ENCODE data around the gene OR4Q2.
"Not testable (repeated sequence)": the region's sequence is repeated elsewhere in the genome, so short reads cannot be mapped to it uniquely, and the experiment has no call there.

OR4Q2 gene

GRCh38 chr14:20001863-20002262 is at the start of gene OR4Q2:
Gene OR4Q2, plus strand, starts transcription at chr14:20002163.
- no peak within 1 kb of the TSS for H3K27ac Mint-ChIP-seq
- H3K27me3 Mint-ChIP-seq: peaks cover 0 to 10% of the 10 kb centered on the region in 2 donors
- no peaks in the 10 kb centered on the region for H3K4me1 Mint-ChIP-seq
- no peak for ATAC-seq (replicated peaks)
- DNase-seq: no peak
- H3K9me3 Mint-ChIP-seq: peaks cover 3 to 4% of the 10 kb centered on the region in 2 donors
- H3K4me3 Mint-ChIP-seq: no peak within 1 kb of the TSS
- H3K36me3 Mint-ChIP-seq: no peaks in the 10 kb centered on the region

DNA sequence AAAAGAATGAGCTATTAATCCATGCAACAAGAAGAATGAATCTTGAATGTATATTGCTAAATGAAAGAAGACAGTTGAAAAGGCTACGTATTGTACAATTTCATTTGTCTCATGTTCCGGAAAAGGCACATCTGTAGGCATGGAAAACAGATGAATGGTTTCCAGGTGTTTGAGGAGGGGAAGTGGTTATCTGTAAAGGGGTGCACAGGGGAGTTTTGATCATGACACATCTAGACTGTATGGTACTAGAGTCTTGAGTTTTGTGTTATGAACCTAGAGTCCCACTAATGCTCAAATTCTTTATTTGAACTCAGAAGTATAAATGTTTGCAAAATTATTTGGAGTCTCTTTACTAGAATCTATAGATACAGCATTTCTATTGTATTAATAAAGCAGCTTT is 32.2 kb upstream of the OR4Q2 start:
- not testable (repeated sequence) for H3K27ac Mint-ChIP-seq; H3K4me3 Mint-ChIP-seq; H3K27me3 Mint-ChIP-seq; ATAC-seq (replicated peaks); DNase-seq; H3K9me3 Mint-ChIP-seq; H3K36me3 Mint-ChIP-seq; H3K4me1 Mint-ChIP-seq

GRCh38 chr14:19974844-19975243 is 27.1 kb upstream of the OR4Q2 start:
- Mint-ChIP-seq H3K27ac (no peak overlapping the region), H3K4me3 (no peak overlapping the region), H3K27me3 (no peaks in the 10 kb centered on the region), H3K36me3 (no peaks in the 10 kb centered on the region), H3K4me1 (no peaks in the 10 kb centered on the region), H3K9me3 (no peaks in the 10 kb centered on the region)
- ATAC-seq (replicated peaks) (no peak), DNase-seq (no peak)

- no peaks in the 10 kb centered on the region for H3K36me3 Mint-ChIP-seq
- no peak within 1 kb of the TSS for H3K27ac Mint-ChIP-seq
- DNase-seq: no peak
- H3K9me3 Mint-ChIP-seq: no peaks in the 10 kb centered on the region
- ATAC-seq (replicated peaks): no peak
- no peak within 1 kb of the TSS for H3K4me3 Mint-ChIP-seq
- no peaks in the 10 kb centered on the region for H3K4me1 Mint-ChIP-seq
- no peaks in the 10 kb centered on the region for H3K27me3 Mint-ChIP-seq
Observed at GRCh38 chr14:19975291-19975690, 26.7 kb upstream of the OR4Q2 start, which contains the start of gene OR4K15. Gene OR4K15, plus strand, starts transcription at chr14:19975591. Its CDS starts 0 bp downstream, at chr14:19975591.

DNA sequence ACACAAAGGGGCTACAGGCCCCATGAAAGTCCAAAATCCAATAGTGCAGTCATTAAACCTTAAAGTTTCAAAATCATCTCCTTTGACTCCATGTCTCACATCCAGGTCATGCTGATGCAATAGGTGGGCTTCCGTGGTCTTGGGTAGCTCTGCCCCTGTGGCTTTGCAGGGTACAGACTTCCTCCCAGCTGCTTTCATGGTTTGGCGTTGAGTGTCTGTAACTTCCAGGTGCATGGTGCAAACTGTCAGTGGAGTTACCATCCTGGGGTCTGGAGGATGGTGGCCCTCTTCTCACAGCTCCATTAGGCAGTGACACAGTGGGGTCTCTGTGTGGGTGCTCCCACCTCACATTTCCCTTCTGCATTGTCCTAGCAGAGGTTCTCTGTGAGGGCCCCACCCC is 8.5 kb upstream of the OR4Q2 start:
- ATAC-seq (replicated peaks) (no peak), DNase-seq (no peak)
- Mint-ChIP-seq H3K4me3 (no peak overlapping the region), H3K9me3 (peaks cover 7 to 10% of the 10 kb centered on the region in 2 donors), H3K4me1 (no peaks in the 10 kb centered on the region), H3K36me3 (no peaks in the 10 kb centered on the region), H3K27ac (no peak overlapping the region), H3K27me3 (no peaks in the 10 kb centered on the region)

- ATAC-seq (replicated peaks) (no peak), DNase-seq (no peak)
- Mint-ChIP-seq H3K36me3 (no peaks in the 10 kb centered on the region), H3K9me3 (peaks cover 4 to 5% of the 10 kb centered on the region in 2 donors), H3K27ac (no peak overlapping the region), H3K4me1 (no peaks in the 10 kb centered on the region), H3K27me3 (peaks cover 0 to 10% of the 10 kb centered on the region in 2 donors), H3K4me3 (no peak overlapping the region)
Observed at GRCh38 chr14:20002319-20002718, 356 bp downstream of the OR4Q2 start.

DNA sequence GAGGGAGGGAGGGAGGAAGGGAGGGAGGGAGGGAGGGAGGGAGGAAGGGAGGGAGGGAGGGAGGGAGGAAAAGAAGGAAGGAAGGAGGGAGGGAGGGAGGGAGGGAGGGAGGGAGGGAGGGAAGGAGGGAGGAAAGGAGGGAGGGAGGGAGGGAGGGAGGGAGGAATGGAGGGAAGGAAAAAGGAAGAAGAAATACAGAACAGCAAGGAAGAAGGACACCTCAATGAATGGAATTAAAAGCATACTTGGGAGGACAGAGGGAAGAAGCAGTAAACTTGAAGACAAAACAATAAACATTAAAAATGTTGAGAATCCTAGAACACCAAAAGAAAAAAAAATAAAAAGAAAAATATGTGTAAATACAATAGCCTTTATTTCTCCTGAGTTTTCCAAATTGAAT is 6.2 kb downstream of the OR4Q2 start:
- Mint-ChIP-seq H3K36me3 (no peaks in the 10 kb centered on the region), H3K27me3 (peaks cover 0 to 4% of the 10 kb centered on the region in 2 donors), H3K4me1 (no peaks in the 10 kb centered on the region), H3K9me3 (peaks cover 12 to 13% of the 10 kb centered on the region in 2 donors), H3K4me3 (no peak overlapping the region), H3K27ac (no peak overlapping the region)
- ATAC-seq (replicated peaks) (no peak), DNase-seq (no peak)

- DNase-seq: no peak
- Mint-ChIP-seq H3K36me3 (no peaks in the 10 kb centered on the region), H3K4me3 (no peak within 1 kb of the TSS), H3K27me3 (no peaks in the 10 kb centered on the region), H3K27ac (no peak within 1 kb of the TSS), H3K9me3 (peaks cover under 1% of the 10 kb centered on the region in 2 donors), H3K4me1 (no peaks in the 10 kb centered on the region)
- no peak for ATAC-seq (replicated peaks)
Observed at GRCh38 chr14:20019257-20019865, 17.4 kb downstream of the OR4Q2 start, which contains the start of gene OR4K14. Gene OR4K14, minus strand, starts transcription at chr14:20019307. Its CDS starts 4,114 bp downstream, at chr14:20015193.

DNA sequence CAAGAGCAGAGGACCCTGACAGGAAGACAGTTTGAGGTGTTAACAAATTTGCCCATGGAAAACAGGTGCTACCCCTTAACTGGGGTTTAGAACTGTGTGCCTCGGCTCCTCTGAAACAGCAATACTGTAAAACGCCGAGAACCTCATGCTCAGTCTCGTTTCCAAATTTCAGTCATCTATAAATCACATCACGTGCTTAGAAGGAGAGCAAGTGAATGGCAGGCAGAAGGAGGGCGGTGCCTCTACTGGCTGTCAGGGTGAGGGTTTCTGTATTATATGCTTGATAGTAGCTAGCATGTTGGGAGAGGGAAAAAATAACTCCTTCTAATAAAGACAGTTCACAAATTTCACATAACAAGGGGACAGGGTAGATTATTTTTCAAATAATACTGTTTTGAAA is 29.1 kb downstream of the OR4Q2 start:
- DNase-seq (no peak), ATAC-seq (replicated peaks) (no peak)
- Mint-ChIP-seq H3K27me3 (peaks cover 0 to 5% of the 10 kb centered on the region in 2 donors), H3K27ac (no peak overlapping the region), H3K4me3 (no peak overlapping the region), H3K4me1 (no peaks in the 10 kb centered on the region), H3K9me3 (peaks cover 0 to 5% of the 10 kb centered on the region in 2 donors), H3K36me3 (no peaks in the 10 kb centered on the region)

GRCh38 chr14:20035449-20035848 is 33.5 kb downstream of the OR4Q2 start:
- ATAC-seq (replicated peaks): no peak
- Mint-ChIP-seq H3K4me3 (no peak overlapping the region), H3K27me3 (peaks cover 0 to 5% of the 10 kb centered on the region in 2 donors), H3K27ac (no peak overlapping the region), H3K36me3 (no peaks in the 10 kb centered on the region), H3K4me1 (no peaks in the 10 kb centered on the region), H3K9me3 (peaks cover 0 to 5% of the 10 kb centered on the region in 2 donors)
- DNase-seq: no peak

GRCh38 chr14:20035938-20036337 is 34.0 kb downstream of the OR4Q2 start, which contains the start of gene OR4K13:
Gene OR4K13, minus strand, starts transcription at chr14:20036038. Its CDS starts 1,280 bp downstream, at chr14:20034758.
- Mint-ChIP-seq H3K27me3 (peaks cover 0 to 5% of the 10 kb centered on the region in 2 donors), H3K36me3 (no peaks in the 10 kb centered on the region), H3K4me3 (no peak within 1 kb of the TSS), H3K27ac (no peak within 1 kb of the TSS), H3K4me1 (no peaks in the 10 kb centered on the region), H3K9me3 (peaks cover 0 to 5% of the 10 kb centered on the region in 2 donors)
- ATAC-seq (replicated peaks): no peak
- DNase-seq: no peak

DNA sequence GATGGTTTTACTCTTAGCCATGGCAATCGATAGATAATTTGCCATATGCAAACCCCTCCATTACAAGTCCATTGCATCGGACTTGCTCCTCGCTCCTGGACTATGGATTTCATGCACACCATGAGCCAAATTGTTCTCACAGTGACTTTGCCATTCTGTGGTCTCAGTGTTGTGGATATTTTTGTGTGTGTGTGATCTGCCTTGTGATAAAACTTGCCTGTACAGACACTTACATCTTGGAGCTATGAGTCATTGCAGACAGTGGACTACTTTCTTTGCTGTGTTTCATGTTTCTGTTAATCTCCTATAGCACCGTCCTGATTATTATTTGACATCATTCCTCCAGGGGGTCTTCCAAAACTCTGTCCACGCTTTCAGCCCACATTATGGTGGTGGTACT is 42.3 kb downstream of the OR4Q2 start:
- H3K27me3 Mint-ChIP-seq: peaks cover 0 to 14% of the 10 kb centered on the region in 2 donors
- H3K27ac Mint-ChIP-seq: no peak overlapping the region
- no peak overlapping the region for H3K4me3 Mint-ChIP-seq
- ATAC-seq (replicated peaks) (no peak), DNase-seq (no peak)
- H3K4me1 Mint-ChIP-seq: no peaks in the 10 kb centered on the region
- H3K36me3 Mint-ChIP-seq: no peaks in the 10 kb centered on the region
- peaks cover 0 to 3% of the 10 kb centered on the region in 2 donors for H3K9me3 Mint-ChIP-seq

GRCh38 chr14:20048202-20048601 is 46.2 kb downstream of the OR4Q2 start:
- ATAC-seq (replicated peaks): no peak
- Mint-ChIP-seq H3K9me3 (no peaks in the 10 kb centered on the region), H3K4me1 (no peaks in the 10 kb centered on the region), H3K27me3 (peaks cover 0 to 11% of the 10 kb centered on the region in 2 donors), H3K27ac (no peak overlapping the region), H3K4me3 (no peak overlapping the region), H3K36me3 (no peaks in the 10 kb centered on the region)
- no peak for DNase-seq

Data from stimulated activated naive B cell treated with anti-CD40 and anti-IgM and Interleukin-4, amounts not matched to agents 10 μg/mL and 1 μg/mL and 100 μg/mL, for 72 hours (primary cell).